ENCODE data around the gene MAML2.

- TF ChIP-seq CTCF (IDR thresholded peaks at IDR 0.05), result no peak
- TF ChIP-seq EZH2phosphoT487 (IDR thresholded peaks at IDR 0.05), result no peak
Observed at GRCh38 chr11:96143041-96143521, 199.9 kb downstream of the MAML2 start.

Measured in neural progenitor cell (in vitro differentiated cells).